ENCODE data around the gene PPP3R1. TPM values are rescaled to one million over a fixed set of nuclear protein-coding genes. Genes with fewer than 3 reads are reported as not detected.

Gene PPP3R1
- total and polyA plus RNA-seq, 9 of the 15 experiments (the other 6 are each of a cell fraction or from before 2014, with no cell fraction given), result 3.7 to 70.0 (median 24.8) TPM

DNA sequence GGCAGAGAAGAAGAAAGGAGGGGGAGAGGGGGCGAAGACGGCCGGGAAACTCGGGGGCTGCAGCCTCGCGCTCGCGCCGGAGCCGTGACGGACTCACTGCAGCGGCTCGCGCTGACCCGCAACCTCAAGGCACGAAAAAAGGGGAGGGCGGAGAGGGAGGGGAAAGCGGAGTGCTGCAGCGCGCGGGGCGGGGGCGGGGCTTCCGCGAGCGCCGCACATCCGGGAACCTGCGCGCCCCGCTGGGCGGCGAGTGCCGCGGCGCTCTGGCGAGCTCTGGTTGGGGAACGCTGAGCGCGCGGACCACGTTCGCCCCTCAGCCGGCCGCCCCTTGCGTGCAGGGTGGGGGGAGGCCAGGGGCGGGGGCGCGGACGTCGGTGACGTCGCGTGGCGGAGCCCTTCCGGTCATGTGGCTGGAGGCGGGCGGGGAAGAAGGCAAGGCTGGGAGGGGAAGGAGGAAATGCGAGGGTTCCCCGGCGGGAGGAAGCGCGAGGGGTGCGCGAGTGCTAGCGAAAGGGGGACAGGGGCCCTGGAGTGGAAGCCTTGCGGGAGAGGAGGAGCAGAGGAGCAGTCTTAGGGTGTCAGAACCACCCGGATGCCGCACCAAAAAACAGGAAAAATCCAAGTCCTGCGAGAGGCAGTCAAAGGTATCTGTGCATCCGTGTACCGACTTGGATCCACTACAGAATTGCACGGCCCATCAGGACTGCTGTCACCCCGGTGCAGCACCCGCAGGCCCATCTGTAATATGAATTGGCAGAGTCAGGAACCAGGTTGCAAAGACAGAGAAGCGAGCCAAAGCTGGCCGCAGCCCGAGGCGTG, at the start of gene PPP3R1 (continued):
- TF ChIP-seq RUNX1 (IDR thresholded peaks at IDR 0.05; ENCODE audit: low read depth) (no peak), DMBX1 (CRISPR knock-in tag; IDR thresholded peaks at IDR 0.05; ENCODE audit: borderline replicate concordance) (no peak), RFX1 (IDR thresholded peaks at IDR 0.05) (no peak), ZNF644 (tag; IDR thresholded peaks at IDR 0.05; ENCODE audit: low read depth) (no peak), PHB (CRISPR knock-in tag; IDR thresholded peaks at IDR 0.05) (no peak), ELK1 (CRISPR knock-in tag; IDR thresholded peaks at IDR 0.05) (no peak), SAP30 (IDR thresholded peaks at IDR 0.05; ENCODE audit: borderline replicate concordance, insufficient read depth, low read depth, low read length, poor library complexity, severe bottlenecking) (peak; percentile 57), ELF1 (tag; IDR thresholded peaks at IDR 0.05) (peak; percentile 97), NCOR1 (IDR thresholded peaks at IDR 0.05) (peak; percentile 17; the same call in 1 of the 2 replicates), FOSL1 (tag; conservative IDR thresholded peaks at IDR 0.05) (no peak), ZNF512 (tag; IDR thresholded peaks at IDR 0.05) (no peak), STAG1 (CRISPR knock-in tag; IDR thresholded peaks at IDR 0.05; ENCODE audit: borderline replicate concordance) (no peak), ZNF584 (CRISPR knock-in tag; IDR thresholded peaks at IDR 0.05; ENCODE audit: low read depth) (no peak), NBN (IDR thresholded peaks at IDR 0.05; ENCODE audit: low read depth) (0 out of 2 replicates have a peak, but pooled peaks have one; percentile 22), ZNF354B (CRISPR knock-in tag; IDR thresholded peaks at IDR 0.05) (no peak), HDAC6 (IDR thresholded peaks at IDR 0.05; ENCODE audit: low read depth, low read length) (no peak), BRD9 (IDR thresholded peaks at IDR 0.05; ENCODE audit: low read depth, partially characterized antibody) (peak; percentile 16), ZNF79 (CRISPR knock-in tag; IDR thresholded peaks at IDR 0.05; ENCODE audit: low read depth) (no peak), MXI1 (IDR thresholded peaks at IDR 0.05; ENCODE audit: low read depth, low read length) (peak; percentile 16; the same call in 1 of the 2 replicates), MAZ (CRISPR knock-in tag; conservative IDR thresholded peaks at IDR 0.05 in 1 of 2, IDR thresholded peaks at IDR 0.05 in 1 of 2) (peak; percentile 98), KLF13 (tag; IDR thresholded peaks at IDR 0.05; ENCODE audit: borderline replicate concordance, low read depth) (peak; percentile 50; the same call in 1 of the 2 replicates)
- TF ChIP-seq, protein P1, sequence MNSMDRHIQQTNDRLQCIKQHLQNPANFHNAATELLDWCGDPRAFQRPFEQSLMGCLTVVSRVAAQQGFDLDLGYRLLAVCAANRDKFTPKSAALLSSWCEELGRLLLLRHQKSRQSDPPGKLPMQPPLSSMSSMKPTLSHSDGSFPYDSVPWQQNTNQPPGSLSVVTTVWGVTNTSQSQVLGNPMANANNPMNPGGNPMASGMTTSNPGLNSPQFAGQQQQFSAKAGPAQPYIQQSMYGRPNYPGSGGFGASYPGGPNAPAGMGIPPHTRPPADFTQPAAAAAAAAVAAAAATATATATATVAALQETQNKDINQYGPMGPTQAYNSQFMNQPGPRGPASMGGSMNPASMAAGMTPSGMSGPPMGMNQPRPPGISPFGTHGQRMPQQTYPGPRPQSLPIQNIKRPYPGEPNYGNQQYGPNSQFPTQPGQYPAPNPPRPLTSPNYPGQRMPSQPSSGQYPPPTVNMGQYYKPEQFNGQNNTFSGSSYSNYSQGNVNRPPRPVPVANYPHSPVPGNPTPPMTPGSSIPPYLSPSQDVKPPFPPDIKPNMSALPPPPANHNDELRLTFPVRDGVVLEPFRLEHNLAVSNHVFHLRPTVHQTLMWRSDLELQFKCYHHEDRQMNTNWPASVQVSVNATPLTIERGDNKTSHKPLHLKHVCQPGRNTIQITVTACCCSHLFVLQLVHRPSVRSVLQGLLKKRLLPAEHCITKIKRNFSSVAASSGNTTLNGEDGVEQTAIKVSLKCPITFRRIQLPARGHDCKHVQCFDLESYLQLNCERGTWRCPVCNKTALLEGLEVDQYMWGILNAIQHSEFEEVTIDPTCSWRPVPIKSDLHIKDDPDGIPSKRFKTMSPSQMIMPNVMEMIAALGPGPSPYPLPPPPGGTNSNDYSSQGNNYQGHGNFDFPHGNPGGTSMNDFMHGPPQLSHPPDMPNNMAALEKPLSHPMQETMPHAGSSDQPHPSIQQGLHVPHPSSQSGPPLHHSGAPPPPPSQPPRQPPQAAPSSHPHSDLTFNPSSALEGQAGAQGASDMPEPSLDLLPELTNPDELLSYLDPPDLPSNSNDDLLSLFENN (IDR thresholded peaks at IDR 0.05; ENCODE audit: low read depth in 2 of 2, low read length in 2 of 2), result no peak; a peak in 1 of 4 replicates

Measured in K562 (cell line).